Activated CD8-positive, alpha-beta T cell treated with anti-CD3 and anti-CD28 coated beads, Interleukin-2, amount 10 ng/mL, durations not matched to agents 7 days and 5 days (primary cell): ENCODE results near the gene ZNF227. TPM values are rescaled to one million over a fixed set of nuclear protein-coding genes. Genes with fewer than 3 reads are reported as not detected.
A peak's percentile ranks its signal among the peaks of the same experiment; 100 is the strongest.
"Not testable (repeated sequence)": the region's sequence is repeated elsewhere in the genome, so short reads cannot be mapped to it uniquely, and the experiment has no call there.

Source experiments
- ATAC-seq: fragments of 150-1000 bp; cut with Tn5 transposase; one replicate; pipeline ENCODE4 v1.10.0; 2021; ENCODE audit warnings: moderate library complexity
- CTCF ChIA-PET: fragments of 350-600 bp; sonication (Branson Sonifier 250); formaldehyde crosslinking; loops from one replicate; lab custom pipeline; 2021; ENCODE audit warnings: antibody characterized with exemption; lab: Charles Lee
- POLR2A ChIA-PET: fragments of 350-600 bp; sonication (Branson Sonifier 250); formaldehyde crosslinking; loops from one replicate; lab custom pipeline; 2021; ENCODE audit warnings: antibody characterized with exemption; lab: Charles Lee
- DNase-seq: peaks from one replicate; pipeline ENCODE4 v3.0.0-alpha.2; 2020
- H3K27ac Mint-ChIP-seq: one replicate; pipeline ENCODE4 v1.8.0; 2021; ENCODE audit warnings: mild to moderate bottlenecking, mixed read lengths
- H3K27me3 Mint-ChIP-seq: one replicate; pipeline ENCODE4 v1.8.0; 2021; ENCODE audit warnings: low read depth, mixed read lengths
- H3K36me3 Mint-ChIP-seq: one replicate; pipeline ENCODE4 v1.8.0; 2021; ENCODE audit warnings: low read depth, mixed read lengths
- H3K4me1 Mint-ChIP-seq: one replicate; pipeline ENCODE4 v1.8.0; 2021; ENCODE audit warnings: low read depth, mixed read lengths
- H3K4me3 Mint-ChIP-seq: one replicate; pipeline ENCODE4 v1.8.0; 2021; ENCODE audit warnings: mild to moderate bottlenecking, mixed read lengths
- H3K9me3 Mint-ChIP-seq: one replicate; pipeline ENCODE4 v1.8.0; 2022; ENCODE audit warnings: mixed read lengths; ENCODE audit not compliant: insufficient read depth
- total RNA-seq, 2 experiments: library from RNA; stranded (reverse); gene quantifications; one replicate each; pipeline ENCODE4 v1.2.3, GENCODE V29; 2021

The ZNF227 gene
- total RNA-seq, 2 experiments from 2014 or later: 22.8 to 27.7 TPM

DNA sequence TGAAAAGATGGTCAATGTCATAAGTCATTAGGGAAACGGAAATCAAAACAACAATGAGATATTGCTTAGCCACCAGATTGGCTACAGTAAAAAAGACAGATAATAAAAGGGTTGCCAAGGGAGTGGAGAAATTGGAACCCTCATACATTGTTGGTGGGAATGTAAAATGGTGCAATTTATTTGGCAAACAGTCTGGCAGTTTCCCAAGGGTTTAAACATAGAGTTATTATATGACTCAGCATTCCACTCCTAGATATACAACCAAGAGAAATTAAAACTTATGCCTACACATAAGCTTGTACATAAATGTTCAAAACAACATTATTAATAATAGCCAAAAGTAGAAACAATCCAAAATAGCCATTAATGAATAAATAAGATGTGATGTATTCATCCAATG, 9.9 kb upstream of the ZNF227 start:
- POLR2A ChIA-PET: no interaction called here
- Mint-ChIP-seq H3K9me3 (peaks cover 23% of the 10 kb centered on the region), H3K4me1 (peaks cover 6% of the 10 kb centered on the region), H3K4me3 (no peak overlapping the region), H3K36me3 (peaks cover 10% of the 10 kb centered on the region), H3K27me3 (no peaks in the 10 kb centered on the region), H3K27ac (no peak overlapping the region)
- CTCF ChIA-PET: no interaction called here
- no peak for DNase-seq
- ATAC-seq: no peak

GRCh38 chr19:44202974-44203373, 9.4 kb upstream of the ZNF227 start:
- peaks cover 10% of the 10 kb centered on the region for H3K36me3 Mint-ChIP-seq
- H3K27me3 Mint-ChIP-seq: no peaks in the 10 kb centered on the region
- H3K9me3 Mint-ChIP-seq: peaks cover 20% of the 10 kb centered on the region
- DNase-seq (no peak), ATAC-seq (no peak)
- CTCF ChIA-PET: no interaction called here
- peaks cover 10% of the 10 kb centered on the region for H3K4me1 Mint-ChIP-seq
- no peak overlapping the region for H3K4me3 Mint-ChIP-seq
- POLR2A ChIA-PET: no interaction called here
- no peak overlapping the region for H3K27ac Mint-ChIP-seq

DNA sequence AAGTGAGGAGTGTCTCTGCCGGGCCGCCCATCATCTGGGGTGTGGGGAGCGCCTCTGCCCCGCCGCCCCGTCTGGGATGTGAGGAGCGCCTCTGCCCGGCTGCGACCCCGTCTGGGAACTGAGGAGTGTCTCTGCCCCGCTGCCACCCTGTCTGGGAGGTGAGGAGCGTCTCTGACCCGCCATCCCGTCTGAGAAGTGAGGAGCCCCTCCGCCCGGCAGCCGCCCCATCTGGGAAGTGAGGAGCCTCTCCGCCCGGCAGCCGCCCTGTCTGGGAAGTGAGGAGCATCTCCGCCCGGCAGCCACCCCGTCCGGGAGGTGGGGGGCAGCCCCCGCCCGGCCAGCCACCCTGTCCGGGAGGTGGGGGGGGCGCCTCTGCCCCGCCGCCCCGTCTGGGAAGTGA, 8.5 kb upstream of the ZNF227 start:
- H3K4me3 Mint-ChIP-seq, H3K27ac Mint-ChIP-seq, H3K27me3 Mint-ChIP-seq, CTCF ChIA-PET, DNase-seq, POLR2A ChIA-PET, ATAC-seq: not testable (repeated sequence)
- H3K36me3 Mint-ChIP-seq: peaks cover 12% of the 10 kb centered on the region
- peaks cover 15% of the 10 kb centered on the region for H3K4me1 Mint-ChIP-seq
- H3K9me3 Mint-ChIP-seq: peaks cover 28% of the 10 kb centered on the region

- DNase-seq: no peak
- peaks cover 32% of the 10 kb centered on the region for H3K9me3 Mint-ChIP-seq
- ATAC-seq: no peak
- ChIA-PET POLR2A (no interaction called here), CTCF (no interaction called here)
- no peak overlapping the region for H3K4me3 Mint-ChIP-seq
- no peaks in the 10 kb centered on the region for H3K27me3 Mint-ChIP-seq
- peaks cover 12% of the 10 kb centered on the region for H3K36me3 Mint-ChIP-seq
- H3K27ac Mint-ChIP-seq: no peak overlapping the region
- H3K4me1 Mint-ChIP-seq: peaks cover 15% of the 10 kb centered on the region
Measured at GRCh38 chr19:44204772-44205171, 7.6 kb upstream of the ZNF227 start.

DNA sequence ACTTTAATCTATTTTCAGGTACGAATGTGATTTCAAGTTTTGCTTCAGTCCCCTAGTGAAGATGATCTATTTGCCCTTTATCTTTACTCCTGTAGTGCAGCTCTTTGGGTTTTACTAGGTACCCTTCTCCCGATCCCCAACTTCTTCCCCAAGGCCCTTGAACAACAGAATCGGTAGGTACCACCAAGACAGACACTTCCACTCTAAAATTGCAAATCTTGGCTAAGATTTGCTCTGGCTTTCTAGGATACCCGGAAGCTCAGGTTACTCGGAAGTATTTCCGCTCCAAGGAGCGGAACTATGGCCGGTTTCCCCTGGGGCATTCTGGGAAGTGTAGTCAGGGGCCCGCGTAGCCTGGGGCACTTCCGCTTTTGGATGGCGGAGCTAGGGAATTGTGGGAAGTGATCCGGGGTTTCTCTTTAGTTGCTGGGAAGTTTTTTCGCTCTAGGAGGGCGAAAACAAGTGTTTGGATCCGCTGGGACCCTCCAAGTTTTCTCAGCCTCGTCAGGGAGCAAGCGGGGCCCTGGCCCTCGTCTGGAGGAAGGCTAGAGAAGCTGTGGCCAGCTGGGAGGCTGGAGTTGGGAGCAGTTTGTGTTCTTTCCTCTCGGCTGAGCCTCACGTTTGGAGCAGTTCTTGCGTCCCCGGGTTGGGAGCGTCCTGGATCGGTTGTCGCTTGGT, 5.1 kb upstream of the ZNF227 start:
- peaks cover 34% of the 10 kb centered on the region for H3K9me3 Mint-ChIP-seq
- ATAC-seq (peak; percentile 93), DNase-seq (peak; percentile 87)
- ChIA-PET POLR2A (interaction anchor here (0.8 to 1.5 kb wide), 3 partner anchors 11 to 93 kb away, joined by 3 to 6 read pairs (median 4); partner anchors contain the start of gene ZNF226), CTCF (interaction anchor here (1.0 to 1.1 kb wide), 2 partner anchors 9 to 919 kb away, joined by 3 read pairs; no protein-coding TSS in a partner anchor)
- peaks cover 15% of the 10 kb centered on the region for H3K4me1 Mint-ChIP-seq
- H3K27ac Mint-ChIP-seq: peak overlapping the region; percentile 89
- H3K27me3 Mint-ChIP-seq: no peaks in the 10 kb centered on the region
- peaks cover 17% of the 10 kb centered on the region for H3K36me3 Mint-ChIP-seq
- peak overlapping the region; percentile 86 for H3K4me3 Mint-ChIP-seq

DNA sequence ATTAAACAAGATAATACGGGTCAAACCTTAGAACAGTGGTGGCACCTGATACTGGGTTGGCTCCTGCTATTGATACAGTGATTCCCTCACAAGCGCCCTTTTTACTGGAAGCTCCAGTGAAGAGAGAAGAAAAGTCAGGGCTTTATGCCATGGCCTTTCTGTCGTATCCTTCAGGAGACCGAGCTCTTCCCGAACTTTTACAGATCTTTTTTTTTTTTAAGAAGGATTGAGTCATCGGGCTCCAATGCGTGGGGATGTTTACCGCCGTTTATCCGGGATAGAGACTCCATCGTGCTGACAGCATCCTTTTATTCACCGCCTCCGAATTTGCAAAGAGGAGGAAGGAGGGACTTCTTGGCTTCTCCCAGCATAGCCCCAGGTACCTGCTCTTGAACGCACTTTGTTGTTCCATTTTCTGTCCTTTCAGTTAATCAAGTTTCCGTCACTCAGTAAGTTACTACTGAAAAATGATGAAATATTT, 574 bp downstream of the ZNF227 start:
- Mint-ChIP-seq H3K9me3 (peaks cover 24% of the 10 kb centered on the region), H3K36me3 (peaks cover 49% of the 10 kb centered on the region), H3K27me3 (no peaks in the 10 kb centered on the region), H3K27ac (peak overlapping the region; percentile 91), H3K4me1 (peaks cover 24% of the 10 kb centered on the region), H3K4me3 (peak overlapping the region; percentile 93)
- DNase-seq (no peak), ATAC-seq (no peak)
- ChIA-PET POLR2A (interaction anchor here (0.6 to 1.9 kb wide), 4 partner anchors 48 to 311 kb away, joined by 4 to 11 read pairs (median 6); partner anchors contain the start of genes ZNF180, ZNF226 and ZNF234), CTCF (interaction anchor here (0.7 to 2.0 kb wide), 2 partner anchors 118 to 211 kb away, joined by 4 read pairs; no protein-coding TSS in a partner anchor)

GRCh38 chr19:44219926-44220325, 7.6 kb downstream of the ZNF227 start:
- ATAC-seq, H3K9me3 Mint-ChIP-seq, DNase-seq, POLR2A ChIA-PET, H3K4me1 Mint-ChIP-seq, H3K4me3 Mint-ChIP-seq, CTCF ChIA-PET, H3K27ac Mint-ChIP-seq, H3K27me3 Mint-ChIP-seq: not testable (repeated sequence)
- peaks cover 69% of the 10 kb centered on the region for H3K36me3 Mint-ChIP-seq

DNA sequence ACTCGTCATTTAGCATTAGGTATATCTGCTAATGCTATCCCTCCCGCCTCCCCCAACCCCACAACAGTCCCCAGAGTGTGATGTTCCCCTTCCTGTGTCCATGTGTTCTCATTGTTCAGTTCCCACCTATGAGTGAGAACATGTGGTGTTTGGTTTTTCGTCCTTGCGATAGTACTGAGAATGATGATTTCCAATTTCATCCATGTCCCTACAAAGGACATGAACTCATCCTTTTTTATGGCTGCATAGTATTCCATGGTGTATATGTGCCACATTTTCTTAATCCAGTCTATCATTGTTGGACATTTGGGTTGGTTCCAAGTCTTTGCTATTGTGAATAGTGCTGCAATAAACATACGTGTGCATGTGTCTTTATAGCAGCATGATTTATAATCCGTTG, 8.4 kb downstream of the ZNF227 start:
- H3K27me3 Mint-ChIP-seq, CTCF ChIA-PET, DNase-seq, H3K4me1 Mint-ChIP-seq, H3K9me3 Mint-ChIP-seq, ATAC-seq, POLR2A ChIA-PET, H3K27ac Mint-ChIP-seq, H3K4me3 Mint-ChIP-seq: not testable (repeated sequence)
- peaks cover 69% of the 10 kb centered on the region for H3K36me3 Mint-ChIP-seq

GRCh38 chr19:44221291-44221690, 9.0 kb downstream of the ZNF227 start:
- H3K4me1 Mint-ChIP-seq, POLR2A ChIA-PET, H3K27me3 Mint-ChIP-seq, H3K9me3 Mint-ChIP-seq, CTCF ChIA-PET, DNase-seq, ATAC-seq, H3K27ac Mint-ChIP-seq, H3K4me3 Mint-ChIP-seq: not testable (repeated sequence)
- H3K36me3 Mint-ChIP-seq: peaks cover 70% of the 10 kb centered on the region

- DNase-seq (no peak), ATAC-seq (no peak)
- Mint-ChIP-seq H3K27ac (no peak overlapping the region), H3K9me3 (peaks cover 41% of the 10 kb centered on the region), H3K27me3 (no peaks in the 10 kb centered on the region), H3K4me1 (peaks cover 6% of the 10 kb centered on the region), H3K36me3 (peaks cover 89% of the 10 kb centered on the region), H3K4me3 (no peak overlapping the region)
- ChIA-PET CTCF (no interaction called here), POLR2A (no interaction called here)
Measured at GRCh38 chr19:44228318-44228717, 16.0 kb downstream of the ZNF227 start.

DNA sequence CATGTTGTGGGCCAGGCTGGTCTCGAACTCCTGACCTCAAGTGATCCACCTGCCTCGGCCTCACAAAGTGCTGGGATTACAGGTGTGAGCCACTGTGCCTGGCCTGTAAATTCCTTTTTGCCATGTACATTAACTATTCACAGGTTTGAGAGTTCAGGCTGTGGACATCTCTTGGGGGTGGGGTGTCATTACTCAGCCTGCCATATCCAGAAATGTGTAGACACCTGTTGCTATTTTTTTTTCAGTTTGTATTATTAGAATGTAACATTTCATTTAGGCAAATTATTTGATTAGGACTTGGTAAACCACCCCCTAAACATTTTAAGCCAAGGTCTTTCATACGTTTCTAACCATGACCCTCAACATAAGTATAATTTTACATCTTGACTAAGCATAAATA, 20.5 kb downstream of the ZNF227 start:
- ChIA-PET POLR2A (no interaction called here), CTCF (no interaction called here)
- ATAC-seq (no peak), DNase-seq (no peak)
- no peaks in the 10 kb centered on the region for H3K27me3 Mint-ChIP-seq
- no peak overlapping the region for H3K27ac Mint-ChIP-seq
- H3K4me1 Mint-ChIP-seq: peaks cover 6% of the 10 kb centered on the region
- peaks cover 60% of the 10 kb centered on the region for H3K9me3 Mint-ChIP-seq
- H3K36me3 Mint-ChIP-seq: peaks cover 95% of the 10 kb centered on the region
- no peak overlapping the region for H3K4me3 Mint-ChIP-seq

DNA sequence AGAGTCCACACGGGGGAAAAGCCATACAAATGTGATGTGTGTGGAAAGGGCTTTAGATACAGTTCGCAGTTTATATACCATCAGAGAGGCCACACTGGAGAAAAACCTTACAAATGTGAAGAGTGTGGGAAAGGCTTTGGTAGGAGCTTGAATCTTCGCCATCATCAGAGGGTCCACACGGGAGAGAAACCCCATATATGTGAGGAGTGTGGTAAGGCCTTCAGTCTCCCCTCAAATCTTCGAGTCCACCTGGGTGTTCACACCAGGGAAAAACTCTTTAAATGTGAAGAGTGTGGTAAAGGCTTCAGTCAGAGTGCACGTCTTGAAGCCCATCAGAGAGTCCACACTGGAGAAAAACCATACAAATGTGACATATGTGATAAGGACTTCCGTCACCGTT, 24.1 kb downstream of the ZNF227 start:
- ChIA-PET POLR2A (no interaction called here), CTCF (no interaction called here)
- Mint-ChIP-seq H3K4me3 (no peak overlapping the region), H3K4me1 (no peaks in the 10 kb centered on the region), H3K36me3 (peaks cover 73% of the 10 kb centered on the region), H3K27me3 (no peaks in the 10 kb centered on the region), H3K27ac (no peak overlapping the region), H3K9me3 (peaks cover 54% of the 10 kb centered on the region)
- no peak for ATAC-seq
- DNase-seq: no peak
